HepG2 (cell line): Measurements from ENCODE around the gene SLC35B1. TPM values are rescaled to one million over a fixed set of nuclear protein-coding genes. Genes with fewer than 3 reads are reported as not detected.

Experiments used
- ATF1 ChIP-seq: IDR thresholded peaks from 2 replicates; pipeline ENCODE4 v1.6.1; 2016; ENCODE audit warnings: mild to moderate bottlenecking, control low read depth
- CREB1 ChIP-seq, 2 experiments: fragments of 450-650 bp in 1 of 2; IDR thresholded peaks; 2 replicates each; pipeline ENCODE4 v1.6.1; 2016 to 2017; ENCODE audit warnings: control low read depth in 1 of 2, mild to moderate bottlenecking in 1 of 2, missing compliant biosample characterization in 1 of 2, missing genetic modification characterization in 1 of 2
- CREBL2 ChIP-seq: sonication (generic); formaldehyde crosslinking; IDR thresholded peaks from 2 replicates; pipeline ENCODE4 v1.8.1; 2023; ENCODE audit warnings: missing genetic modification reagents, mild to moderate bottlenecking, borderline replicate concordance
- HDAC6 ChIP-seq: fragments of 200-600 bp; sonication (generic); IDR thresholded peaks from 2 replicates; pipeline ENCODE4 v1.7.0; 2017; ENCODE audit warnings: mild to moderate bottlenecking, antibody characterized with exemption, low read length, low read depth
- MEIS1 ChIP-seq: sonication (generic); formaldehyde crosslinking; IDR thresholded peaks from 2 replicates; pipeline ENCODE4 v1.9.0; 2021; ENCODE audit warnings: mild to moderate bottlenecking, missing genetic modification reagents, moderate library complexity, borderline replicate concordance
- PRDM10 ChIP-seq: sonication (generic); formaldehyde crosslinking; IDR thresholded peaks from 2 replicates; pipeline ENCODE4 v1.4.0; 2020; ENCODE audit warnings: low read depth, missing genetic modification reagents
- SMAD9 ChIP-seq: sonication (generic); formaldehyde crosslinking; IDR thresholded peaks from 2 replicates; pipeline ENCODE4 v1.5.1; 2020; ENCODE audit warnings: mild to moderate bottlenecking, missing genetic modification reagents
- SP2 ChIP-seq: sonication (generic); formaldehyde crosslinking; IDR thresholded peaks from 2 replicates; pipeline ENCODE4 v1.5.1; 2020; ENCODE audit warnings: mild to moderate bottlenecking, missing genetic modification reagents
- ZBTB10 ChIP-seq: sonication (generic); formaldehyde crosslinking; IDR thresholded peaks from 2 replicates; pipeline ENCODE4 v1.4.0; 2020; ENCODE audit warnings: missing genetic modification reagents, borderline replicate concordance
- ZNF234 ChIP-seq: sonication (generic); formaldehyde crosslinking; conservative IDR thresholded peaks from 2 replicates; pipeline ENCODE4 v1.5.1; 2020; ENCODE audit warnings: mild to moderate bottlenecking, missing genetic modification reagents
- ZNF510 ChIP-seq: sonication (generic); formaldehyde crosslinking; IDR thresholded peaks from 2 replicates; pipeline ENCODE4 v1.4.0; 2020; ENCODE audit warnings: low read depth, mild to moderate bottlenecking, missing genetic modification reagents
- ZNF598 ChIP-seq: sonication (generic); formaldehyde crosslinking; IDR thresholded peaks from 2 replicates; pipeline ENCODE4 v1.5.1; 2020; ENCODE audit warnings: mild to moderate bottlenecking, missing genetic modification reagents, borderline replicate concordance
- ZSCAN5A ChIP-seq: sonication (generic); formaldehyde crosslinking; IDR thresholded peaks from 2 replicates; pipeline ENCODE4 v1.8.0; 2022; ENCODE audit warnings: mild to moderate bottlenecking, missing genetic modification reagents, borderline replicate concordance
- polyA plus RNA-seq, 8 experiments: library from polyadenylated mRNA; depleted of rRNA in 3 of 8; stranded (reverse) in 7 of 8; unstranded in 1 of 8; fragments of >200 nt; fragmentation: Illumina TruSeq in 4 of 8; extraction: Trizol in 4 of 8; gene quantifications; 2 replicates each; pipeline versions ENCODE4 v1.2.1 to v1.2.3, GENCODE V29; 2011 to 2016; ENCODE audit warnings: low read depth in 4 of 8, missing spikeins in 1 of 8, mixed read lengths in 1 of 8; ENCODE audit not compliant: insufficient read depth in 1 of 8
- total RNA-seq, 5 experiments: library from RNA; depleted of rRNA; stranded (reverse); fragments of >200 nt; fragmentation: Illumina TruSeq; extraction: Trizol; gene quantifications; 2 replicates each; pipeline ENCODE4 v1.2.3, GENCODE V29; 2016; ENCODE audit warnings: low read depth in 1 of 5
- TF ChIP-seq, protein P1 (sequence below): sonication (generic); formaldehyde crosslinking; IDR thresholded peaks from 2 replicates; pipeline ENCODE4 v1.5.1; 2020; ENCODE audit warnings: missing genetic modification reagents, mild to moderate bottlenecking, borderline replicate concordance
- TF ChIP-seq, protein P2 (sequence below): IDR thresholded peaks from 2 replicates; pipeline ENCODE4 v1.6.1; 2016
- TF ChIP-seq, protein P3 (sequence below): IDR thresholded peaks from 2 replicates; pipeline ENCODE4 v1.6.1; 2016; ENCODE audit warnings: missing genetic modification reagents, missing compliant biosample characterization

Gene SLC35B1
- total and polyA plus RNA-seq, 2 of the 13 experiments (the other 11 are each of a cell fraction or from before 2014, with no cell fraction given): 99.6 to 113 TPM

- TF ChIP-seq, protein P1, sequence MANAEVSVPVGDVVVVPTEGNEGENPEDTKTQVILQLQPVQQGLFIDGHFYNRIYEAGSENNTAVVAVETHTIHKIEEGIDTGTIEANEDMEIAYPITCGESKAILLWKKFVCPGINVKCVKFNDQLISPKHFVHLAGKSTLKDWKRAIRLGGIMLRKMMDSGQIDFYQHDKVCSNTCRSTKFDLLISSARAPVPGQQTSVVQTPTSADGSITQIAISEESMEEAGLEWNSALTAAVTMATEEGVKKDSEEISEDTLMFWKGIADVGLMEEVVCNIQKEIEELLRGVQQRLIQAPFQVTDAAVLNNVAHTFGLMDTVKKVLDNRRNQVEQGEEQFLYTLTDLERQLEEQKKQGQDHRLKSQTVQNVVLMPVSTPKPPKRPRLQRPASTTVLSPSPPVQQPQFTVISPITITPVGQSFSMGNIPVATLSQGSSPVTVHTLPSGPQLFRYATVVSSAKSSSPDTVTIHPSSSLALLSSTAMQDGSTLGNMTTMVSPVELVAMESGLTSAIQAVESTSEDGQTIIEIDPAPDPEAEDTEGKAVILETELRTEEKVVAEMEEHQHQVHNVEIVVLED (CRISPR knock-in tag): peak; percentile 55; the same call in 1 of the 2 replicates
- no peak for TF ChIP-seq CREBL2 (CRISPR knock-in tag)
- TF ChIP-seq ATF1 (CRISPR knock-in tag): no peak
- TF ChIP-seq SP2 (CRISPR knock-in tag): no peak
- TF ChIP-seq ZBTB10 (CRISPR knock-in tag): no peak
- TF ChIP-seq ZNF234 (CRISPR knock-in tag): no peak
- no peak for TF ChIP-seq MEIS1 (CRISPR knock-in tag)
- TF ChIP-seq PRDM10 (CRISPR knock-in tag): no peak
- no peak for TF ChIP-seq ZNF598 (CRISPR knock-in tag)
- no peak for TF ChIP-seq ZNF510 (CRISPR knock-in tag)
- TF ChIP-seq SMAD9: no peak
- TF ChIP-seq, protein P2, sequence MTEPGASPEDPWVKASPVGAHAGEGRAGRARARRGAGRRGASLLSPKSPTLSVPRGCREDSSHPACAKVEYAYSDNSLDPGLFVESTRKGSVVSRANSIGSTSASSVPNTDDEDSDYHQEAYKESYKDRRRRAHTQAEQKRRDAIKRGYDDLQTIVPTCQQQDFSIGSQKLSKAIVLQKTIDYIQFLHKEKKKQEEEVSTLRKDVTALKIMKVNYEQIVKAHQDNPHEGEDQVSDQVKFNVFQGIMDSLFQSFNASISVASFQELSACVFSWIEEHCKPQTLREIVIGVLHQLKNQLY (CRISPR knock-in tag): 0 out of 2 replicates have a peak, but pooled peaks have one; percentile 15
- no peak for TF ChIP-seq ZSCAN5A (CRISPR knock-in tag)
- TF ChIP-seq, protein P3, sequence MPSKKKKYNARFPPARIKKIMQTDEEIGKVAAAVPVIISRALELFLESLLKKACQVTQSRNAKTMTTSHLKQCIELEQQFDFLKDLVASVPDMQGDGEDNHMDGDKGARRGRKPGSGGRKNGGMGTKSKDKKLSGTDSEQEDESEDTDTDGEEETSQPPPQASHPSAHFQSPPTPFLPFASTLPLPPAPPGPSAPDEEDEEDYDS (CRISPR knock-in tag): peak; percentile 12; the same call in 1 of the 2 replicates
- no peak for TF ChIP-seq HDAC6
- TF ChIP-seq CREB1 (IDR thresholded peaks at IDR 0.05): 0 out of 2 replicates have a peak, but pooled peaks have one; percentile 2
- TF ChIP-seq CREB1 (CRISPR knock-in tag; IDR thresholded peaks at IDR 0.05): no peak
Measured at GRCh38 chr17:49703557-49704277, 4.0 kb downstream of the SLC35B1 start (continued).
